WTC11 (cell line): Measurements from ENCODE around the gene TBC1D8B. TPM values are rescaled to one million over a fixed set of nuclear protein-coding genes. Genes with fewer than 3 reads are reported as not detected.

Experiments used
- ATAC-seq: fragments of 200-7000 bp; cut with Tn5 transposase; 2 replicates; pipeline ENCODE4 v1.10.0; 2021; ENCODE audit warnings: mild to moderate bottlenecking, moderate library complexity
- CTCF ChIA-PET: fragments of 300-600 bp; sonication (Branson Sonifier 250); formaldehyde crosslinking; loops from one replicate; lab custom pipeline; 2021; ENCODE audit warnings: antibody characterized with exemption; lab: Charles Lee
- POLR2A ChIA-PET: fragments of 350-600 bp; sonication (Branson Sonifier 250); formaldehyde crosslinking; loops from one replicate; lab custom pipeline; 2021; ENCODE audit warnings: antibody characterized with exemption; lab: Charles Lee
- DNase-seq: peaks from one replicate; pipeline ENCODE4 v3.0.0; 2021; ENCODE audit warnings: low spot score
- H3K27ac Mint-ChIP-seq: 2 replicates; pipeline ENCODE4 v1.8.0; 2021; ENCODE audit warnings: mixed read lengths
- H3K27me3 Mint-ChIP-seq: 2 replicates; pipeline ENCODE4 v1.8.0; 2021; ENCODE audit warnings: low read depth, mild to moderate bottlenecking, moderate library complexity, mixed read lengths
- H3K36me3 Mint-ChIP-seq: 2 replicates; pipeline ENCODE4 v1.8.0; 2021; ENCODE audit warnings: mixed read lengths
- H3K4me1 Mint-ChIP-seq: 2 replicates; pipeline ENCODE4 v1.8.0; 2022; ENCODE audit warnings: mixed read lengths
- H3K4me3 Mint-ChIP-seq: 2 replicates; pipeline ENCODE4 v1.8.0; 2021; ENCODE audit warnings: mild to moderate bottlenecking, moderate library complexity, mixed read lengths
- H3K9me3 Mint-ChIP-seq: 2 replicates; pipeline ENCODE4 v1.8.0; 2021; ENCODE audit warnings: mixed read lengths
- CREB1 ChIP-seq: sonication (generic); formaldehyde crosslinking; IDR thresholded peaks from 2 replicates; pipeline ENCODE4 v1.8.0; 2023; ENCODE audit warnings: mild to moderate bottlenecking, missing genetic modification reagents
- ETV6 ChIP-seq: sonication (generic); formaldehyde crosslinking; IDR thresholded peaks from 2 replicates; pipeline ENCODE4 v1.8.1; 2022; ENCODE audit warnings: mild to moderate bottlenecking, missing genetic modification reagents
- HMGA2 ChIP-seq: fragments of 250-450 bp; sonication (Bioruptor Pico); IDR thresholded peaks from 2 replicates; pipeline ENCODE4 v1.4.0; 2021; ENCODE audit warnings: mild to moderate bottlenecking, moderate library complexity
- JAZF1 ChIP-seq: fragments of 250-450 bp; sonication (Bioruptor Pico); IDR thresholded peaks from 2 replicates; pipeline ENCODE4 v1.9.0; 2021; ENCODE audit warnings: moderate library complexity, mild to moderate bottlenecking, inconsistent platforms
- NR1H2 ChIP-seq: sonication (generic); formaldehyde crosslinking; IDR thresholded peaks from 2 replicates; pipeline ENCODE4 v1.9.0; 2021; ENCODE audit warnings: mild to moderate bottlenecking, moderate library complexity, missing genetic modification reagents
- SMAD4 ChIP-seq: sonication (generic); formaldehyde crosslinking; IDR thresholded peaks from 2 replicates; pipeline ENCODE4 v1.8.0; 2022; ENCODE audit warnings: mild to moderate bottlenecking, missing genetic modification reagents
- TEAD1 ChIP-seq: sonication (generic); formaldehyde crosslinking; IDR thresholded peaks from 2 replicates; pipeline ENCODE4 v1.8.0; 2022; ENCODE audit warnings: mild to moderate bottlenecking, missing genetic modification reagents
- TEAD4 ChIP-seq: sonication (generic); formaldehyde crosslinking; IDR thresholded peaks from 2 replicates; pipeline ENCODE4 v1.8.0; 2022; ENCODE audit warnings: mild to moderate bottlenecking, missing genetic modification reagents
- ZBTB21 ChIP-seq: sonication (generic); formaldehyde crosslinking; IDR thresholded peaks from 2 replicates; pipeline ENCODE4 v1.8.1; 2023; ENCODE audit warnings: mild to moderate bottlenecking, missing genetic modification reagents, borderline replicate concordance
- ZNF121 ChIP-seq: sonication (generic); formaldehyde crosslinking; IDR thresholded peaks from 2 replicates; pipeline ENCODE4 v1.8.0; 2023; ENCODE audit warnings: missing genetic modification reagents
- ZNF396 ChIP-seq: fragments of 250-450 bp; sonication (Bioruptor Pico); IDR thresholded peaks from 2 replicates; pipeline ENCODE4 v1.8.0; 2021; ENCODE audit warnings: mild to moderate bottlenecking, moderate library complexity, borderline replicate concordance
- total RNA-seq: library from RNA; stranded (reverse); gene quantifications from 3 replicates; pipeline ENCODE4 v1.2.3, GENCODE V29; 2021
- TF ChIP-seq, protein P1 (sequence below): fragments of 250-450 bp; sonication (Bioruptor Pico); IDR thresholded peaks from 2 replicates; pipeline ENCODE4 v2.1.2; 2022; ENCODE audit warnings: mild to moderate bottlenecking, moderate library complexity
- TF ChIP-seq, protein P2 (sequence below): sonication (generic); formaldehyde crosslinking; conservative IDR thresholded peaks from 2 replicates; pipeline ENCODE4 v1.8.1; 2023; ENCODE audit warnings: mild to moderate bottlenecking, low read depth, missing genetic modification reagents, moderate library complexity
- TF ChIP-seq, protein P3 (sequence below): sonication (generic); formaldehyde crosslinking; conservative IDR thresholded peaks from 2 replicates; pipeline ENCODE4 v1.8.1; 2022; ENCODE audit warnings: mild to moderate bottlenecking, missing genetic modification reagents
- TF ChIP-seq, protein P4 (sequence below): sonication (generic); formaldehyde crosslinking; IDR thresholded peaks from 2 replicates; pipeline ENCODE4 v1.8.1; 2022; ENCODE audit warnings: mild to moderate bottlenecking, missing genetic modification reagents, moderate library complexity, borderline replicate concordance
- TF ChIP-seq, protein P5 (sequence below): sonication (generic); formaldehyde crosslinking; IDR thresholded peaks from 2 replicates; pipeline ENCODE4 v1.8.0; 2022; ENCODE audit warnings: mild to moderate bottlenecking, missing genetic modification reagents
- TF ChIP-seq, protein P6 (sequence below): sonication (generic); formaldehyde crosslinking; IDR thresholded peaks from 2 replicates; pipeline ENCODE4 v1.8.0; 2022; ENCODE audit warnings: mild to moderate bottlenecking, missing genetic modification reagents

The TBC1D8B gene
- total RNA-seq, 1 experiment from 2014 or later = 6.3 TPM

DNA sequence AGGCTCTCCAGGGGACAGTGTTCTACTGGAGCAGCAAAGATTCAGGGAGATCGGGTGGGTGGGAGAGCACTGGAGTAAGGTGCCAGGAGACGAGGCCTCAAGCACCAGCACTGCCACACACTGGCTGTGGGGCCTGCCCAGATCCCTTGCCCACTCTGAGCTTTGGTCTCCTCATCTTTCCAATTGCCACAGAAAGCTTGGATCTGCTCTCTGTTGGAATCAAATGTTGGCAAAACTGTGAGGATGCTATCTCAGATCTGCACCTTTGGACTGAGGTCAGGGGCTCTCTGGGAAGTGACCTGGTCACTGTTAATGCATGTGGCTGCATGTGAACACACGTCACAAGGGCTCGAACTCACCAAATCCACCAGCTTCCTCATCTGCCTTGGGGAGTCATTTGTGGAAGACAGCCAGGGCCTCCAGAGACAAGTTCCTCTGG, 99.3 kb downstream of the TBC1D8B start:
- ATAC-seq = no peak
- Mint-ChIP-seq H3K27me3 (no peaks in the 10 kb centered on the region), H3K27ac (no peak overlapping the region), H3K9me3 (no peaks in the 10 kb centered on the region), H3K36me3 (no peaks in the 10 kb centered on the region), H3K4me3 (no peak overlapping the region), H3K4me1 (peaks cover 8% of the 10 kb centered on the region)
- DNase-seq = no peak
- ChIA-PET CTCF (interaction anchor here (0.8 kb wide), 1 partner anchor 58 kb away, joined by 3 read pairs; no protein-coding TSS in a partner anchor), POLR2A (no interaction called here)
- no peak for TF ChIP-seq JAZF1 (CRISPR knock-in tag)
- no peak for TF ChIP-seq SMAD4 (CRISPR knock-in tag)
- TF ChIP-seq, protein P1, sequence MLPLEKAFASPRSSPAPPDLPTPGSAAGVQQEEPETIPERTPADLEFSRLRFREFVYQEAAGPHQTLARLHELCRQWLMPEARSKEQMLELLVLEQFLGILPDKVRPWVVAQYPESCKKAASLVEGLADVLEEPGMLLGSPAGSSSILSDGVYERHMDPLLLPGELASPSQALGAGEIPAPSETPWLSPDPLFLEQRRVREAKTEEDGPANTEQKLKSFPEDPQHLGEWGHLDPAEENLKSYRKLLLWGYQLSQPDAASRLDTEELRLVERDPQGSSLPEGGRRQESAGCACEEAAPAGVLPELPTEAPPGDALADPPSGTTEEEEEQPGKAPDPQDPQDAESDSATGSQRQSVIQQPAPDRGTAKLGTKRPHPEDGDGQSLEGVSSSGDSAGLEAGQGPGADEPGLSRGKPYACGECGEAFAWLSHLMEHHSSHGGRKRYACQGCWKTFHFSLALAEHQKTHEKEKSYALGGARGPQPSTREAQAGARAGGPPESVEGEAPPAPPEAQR = no peak
- TF ChIP-seq TEAD4 = no peak
- no peak for TF ChIP-seq ZNF121 (CRISPR knock-in tag)
- TF ChIP-seq NR1H2 (CRISPR knock-in tag) = no peak
- TF ChIP-seq HMGA2 (CRISPR knock-in tag) = no peak

DNA sequence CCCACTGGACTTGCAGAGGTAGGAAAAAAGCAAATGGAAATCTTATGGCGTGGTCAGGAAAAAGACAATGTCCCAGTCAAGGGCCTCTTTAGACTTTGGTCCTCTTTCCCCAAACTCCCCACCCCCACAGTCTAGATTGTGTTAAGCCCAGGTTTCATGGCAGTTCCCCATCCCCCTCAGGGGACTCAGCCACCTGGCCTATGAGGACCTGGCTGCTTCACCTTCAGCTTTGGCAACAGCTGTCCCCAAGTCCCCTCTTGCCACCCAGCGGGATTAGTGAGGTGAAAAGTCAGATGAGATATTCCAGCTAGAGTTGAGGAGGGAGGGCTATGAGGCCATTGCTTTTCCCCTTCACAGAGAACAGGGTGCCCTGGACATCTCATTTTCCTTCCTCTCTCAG, 100.2 kb downstream of the TBC1D8B start:
- TF ChIP-seq TEAD1 (CRISPR knock-in tag) (no peak), ETV6 (CRISPR knock-in tag) (no peak), ZNF396 (CRISPR knock-in tag) (no peak), NR1H2 (CRISPR knock-in tag) (no peak), ZBTB21 (CRISPR knock-in tag) (no peak), CREB1 (CRISPR knock-in tag) (no peak), SMAD4 (CRISPR knock-in tag) (no peak)
- TF ChIP-seq, protein P2, sequence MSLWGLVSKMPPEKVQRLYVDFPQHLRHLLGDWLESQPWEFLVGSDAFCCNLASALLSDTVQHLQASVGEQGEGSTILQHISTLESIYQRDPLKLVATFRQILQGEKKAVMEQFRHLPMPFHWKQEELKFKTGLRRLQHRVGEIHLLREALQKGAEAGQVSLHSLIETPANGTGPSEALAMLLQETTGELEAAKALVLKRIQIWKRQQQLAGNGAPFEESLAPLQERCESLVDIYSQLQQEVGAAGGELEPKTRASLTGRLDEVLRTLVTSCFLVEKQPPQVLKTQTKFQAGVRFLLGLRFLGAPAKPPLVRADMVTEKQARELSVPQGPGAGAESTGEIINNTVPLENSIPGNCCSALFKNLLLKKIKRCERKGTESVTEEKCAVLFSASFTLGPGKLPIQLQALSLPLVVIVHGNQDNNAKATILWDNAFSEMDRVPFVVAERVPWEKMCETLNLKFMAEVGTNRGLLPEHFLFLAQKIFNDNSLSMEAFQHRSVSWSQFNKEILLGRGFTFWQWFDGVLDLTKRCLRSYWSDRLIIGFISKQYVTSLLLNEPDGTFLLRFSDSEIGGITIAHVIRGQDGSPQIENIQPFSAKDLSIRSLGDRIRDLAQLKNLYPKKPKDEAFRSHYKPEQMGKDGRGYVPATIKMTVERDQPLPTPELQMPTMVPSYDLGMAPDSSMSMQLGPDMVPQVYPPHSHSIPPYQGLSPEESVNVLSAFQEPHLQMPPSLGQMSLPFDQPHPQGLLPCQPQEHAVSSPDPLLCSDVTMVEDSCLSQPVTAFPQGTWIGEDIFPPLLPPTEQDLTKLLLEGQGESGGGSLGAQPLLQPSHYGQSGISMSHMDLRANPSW (CRISPR knock-in tag) = no peak
- TF ChIP-seq, protein P3, sequence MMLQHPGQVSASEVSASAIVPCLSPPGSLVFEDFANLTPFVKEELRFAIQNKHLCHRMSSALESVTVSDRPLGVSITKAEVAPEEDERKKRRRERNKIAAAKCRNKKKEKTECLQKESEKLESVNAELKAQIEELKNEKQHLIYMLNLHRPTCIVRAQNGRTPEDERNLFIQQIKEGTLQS = no peak
- TF ChIP-seq, protein P4, sequence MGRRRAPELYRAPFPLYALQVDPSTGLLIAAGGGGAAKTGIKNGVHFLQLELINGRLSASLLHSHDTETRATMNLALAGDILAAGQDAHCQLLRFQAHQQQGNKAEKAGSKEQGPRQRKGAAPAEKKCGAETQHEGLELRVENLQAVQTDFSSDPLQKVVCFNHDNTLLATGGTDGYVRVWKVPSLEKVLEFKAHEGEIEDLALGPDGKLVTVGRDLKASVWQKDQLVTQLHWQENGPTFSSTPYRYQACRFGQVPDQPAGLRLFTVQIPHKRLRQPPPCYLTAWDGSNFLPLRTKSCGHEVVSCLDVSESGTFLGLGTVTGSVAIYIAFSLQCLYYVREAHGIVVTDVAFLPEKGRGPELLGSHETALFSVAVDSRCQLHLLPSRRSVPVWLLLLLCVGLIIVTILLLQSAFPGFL = no peak
- TF ChIP-seq, protein P5, sequence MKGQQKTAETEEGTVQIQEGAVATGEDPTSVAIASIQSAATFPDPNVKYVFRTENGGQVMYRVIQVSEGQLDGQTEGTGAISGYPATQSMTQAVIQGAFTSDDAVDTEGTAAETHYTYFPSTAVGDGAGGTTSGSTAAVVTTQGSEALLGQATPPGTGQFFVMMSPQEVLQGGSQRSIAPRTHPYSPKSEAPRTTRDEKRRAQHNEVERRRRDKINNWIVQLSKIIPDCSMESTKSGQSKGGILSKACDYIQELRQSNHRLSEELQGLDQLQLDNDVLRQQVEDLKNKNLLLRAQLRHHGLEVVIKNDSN = no peak
- TF ChIP-seq, protein P6, sequence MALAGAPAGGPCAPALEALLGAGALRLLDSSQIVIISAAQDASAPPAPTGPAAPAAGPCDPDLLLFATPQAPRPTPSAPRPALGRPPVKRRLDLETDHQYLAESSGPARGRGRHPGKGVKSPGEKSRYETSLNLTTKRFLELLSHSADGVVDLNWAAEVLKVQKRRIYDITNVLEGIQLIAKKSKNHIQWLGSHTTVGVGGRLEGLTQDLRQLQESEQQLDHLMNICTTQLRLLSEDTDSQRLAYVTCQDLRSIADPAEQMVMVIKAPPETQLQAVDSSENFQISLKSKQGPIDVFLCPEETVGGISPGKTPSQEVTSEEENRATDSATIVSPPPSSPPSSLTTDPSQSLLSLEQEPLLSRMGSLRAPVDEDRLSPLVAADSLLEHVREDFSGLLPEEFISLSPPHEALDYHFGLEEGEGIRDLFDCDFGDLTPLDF (CRISPR knock-in tag) = no peak
- ATAC-seq (no peak), DNase-seq (no peak)
- POLR2A ChIA-PET = no interaction called here
- H3K9me3 Mint-ChIP-seq = no peaks in the 10 kb centered on the region
- CTCF ChIA-PET = no interaction called here
- H3K27ac Mint-ChIP-seq = no peak overlapping the region
- peaks cover 8% of the 10 kb centered on the region for H3K4me1 Mint-ChIP-seq
- H3K4me3 Mint-ChIP-seq = no peak overlapping the region
- H3K36me3 Mint-ChIP-seq = no peaks in the 10 kb centered on the region
- H3K27me3 Mint-ChIP-seq = no peaks in the 10 kb centered on the region
